ENCODE results near the gene GSTM5.

GSTM5 gene

DNA sequence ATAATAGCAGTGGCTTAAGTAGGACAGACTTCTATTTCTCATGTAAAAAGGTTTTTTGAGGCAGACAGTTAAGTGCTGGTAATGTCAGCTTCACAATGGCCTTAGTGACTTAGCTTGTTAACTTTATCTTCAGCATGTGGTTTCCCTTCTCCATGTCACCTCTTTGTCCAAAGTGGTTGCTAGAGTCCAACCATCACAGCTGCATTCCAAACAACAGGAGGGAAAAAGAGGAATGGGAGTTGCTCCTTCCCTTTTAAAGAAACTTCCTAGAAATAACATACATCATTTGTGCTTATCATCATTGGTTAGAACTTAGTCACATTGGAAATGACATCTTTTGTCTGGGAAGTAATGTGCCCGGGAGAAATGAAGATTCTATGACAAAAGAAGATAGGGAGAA is 9.9 kb downstream of the GSTM5 start:
- DNase-seq (ENCODE audit: insufficient read length, low spot score): no peak
- no peak for TF ChIP-seq SPI1 (IDR thresholded peaks at IDR 0.05; ENCODE audit: low read depth, low read length)
- TF ChIP-seq PAX5 (IDR thresholded peaks at IDR 0.05; ENCODE audit: insufficient read depth, low read length, severe bottlenecking): no peak
- no peak for TF ChIP-seq TAF1 (IDR thresholded peaks at IDR 0.05; ENCODE audit: low read depth, low read length)
- TF ChIP-seq POU2F2 (IDR thresholded peaks at IDR 0.05; ENCODE audit: low read depth, low read length): no peak
- TF ChIP-seq POLR2A (IDR thresholded peaks at IDR 0.05; ENCODE audit: low read depth, low read length): no peak
- no peak for FAIRE-seq

DNA sequence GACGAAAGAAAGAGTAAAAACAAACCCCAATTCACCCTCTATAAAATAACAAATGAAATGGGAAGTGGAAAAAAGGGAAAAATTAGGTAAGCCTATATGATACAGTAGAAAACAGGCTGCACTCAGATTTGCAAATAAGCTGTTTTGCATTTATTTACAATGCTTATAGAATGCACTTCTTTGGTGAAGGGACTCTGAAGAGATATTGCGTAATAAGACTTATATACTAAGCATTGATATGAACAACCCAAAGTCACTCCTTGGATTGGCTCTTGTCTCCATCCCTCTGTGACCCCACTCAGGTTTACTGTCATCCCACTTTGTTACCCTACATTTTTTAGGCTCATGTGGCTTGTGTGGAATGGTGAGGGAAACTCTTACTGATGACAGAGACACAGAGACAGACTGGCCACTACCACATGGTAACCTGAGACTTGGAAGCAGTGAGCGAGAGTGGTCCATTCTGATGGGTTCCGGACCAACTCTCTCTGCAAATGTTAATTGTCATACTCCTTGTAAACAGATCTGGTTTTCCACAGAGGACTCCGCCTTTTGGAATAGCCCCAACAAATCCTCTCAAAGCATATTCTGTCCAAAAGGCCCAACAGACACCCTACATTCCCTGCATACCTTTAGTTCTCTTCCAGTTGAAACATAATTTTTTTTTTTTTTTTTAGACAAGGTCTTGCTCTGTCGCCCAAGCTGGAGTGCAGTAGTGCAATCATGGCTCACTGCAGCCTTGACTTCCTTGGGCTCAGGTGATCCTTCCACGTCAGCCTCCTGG is 11.0 kb downstream of the GSTM5 start:
- no peak for FAIRE-seq
- DNase-seq (ENCODE audit: insufficient read length, low spot score): no peak
- TF ChIP-seq SPI1 (IDR thresholded peaks at IDR 0.05; ENCODE audit: low read depth, low read length): no peak
- no peak for TF ChIP-seq POU2F2 (IDR thresholded peaks at IDR 0.05; ENCODE audit: low read depth, low read length)
- TF ChIP-seq POLR2A (IDR thresholded peaks at IDR 0.05; ENCODE audit: low read depth, low read length): no peak
- TF ChIP-seq POLR2AphosphoS5 (IDR thresholded peaks at IDR 0.05; ENCODE audit: low read depth, low read length): no peak
- TF ChIP-seq TAF1 (IDR thresholded peaks at IDR 0.05; ENCODE audit: low read depth, low read length): no peak
- TF ChIP-seq PAX5 (IDR thresholded peaks at IDR 0.05; ENCODE audit: insufficient read depth, low read length, severe bottlenecking): no peak

DNA sequence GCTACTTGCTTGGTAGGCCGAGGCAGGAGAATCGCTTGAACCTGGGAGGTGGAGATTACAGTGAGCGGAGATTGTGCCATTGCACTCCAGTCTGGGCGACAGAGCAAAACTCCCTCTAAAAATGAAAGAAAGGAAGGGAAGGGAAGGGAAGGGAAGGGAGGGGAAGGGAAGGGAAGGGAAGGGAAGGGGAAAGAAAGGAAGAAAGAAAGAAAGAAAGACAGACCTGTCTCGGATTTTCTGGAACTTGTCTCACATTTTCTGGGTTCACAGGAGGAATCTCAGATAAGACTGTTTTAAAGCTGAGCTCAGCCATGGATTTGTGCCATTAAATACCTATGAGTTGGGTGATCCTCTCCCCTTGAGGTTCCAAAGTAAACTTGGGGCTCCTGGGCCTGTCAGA is 12.9 kb downstream of the GSTM5 start:
- DNase-seq (ENCODE audit: insufficient read length, low spot score): no peak
- no peak for FAIRE-seq
- no peak for TF ChIP-seq PAX5 (IDR thresholded peaks at IDR 0.05; ENCODE audit: insufficient read depth, low read length, severe bottlenecking)
- no peak for TF ChIP-seq POLR2AphosphoS5 (IDR thresholded peaks at IDR 0.05; ENCODE audit: low read depth, low read length)
- no peak for TF ChIP-seq TAF1 (IDR thresholded peaks at IDR 0.05; ENCODE audit: low read depth, low read length)
- TF ChIP-seq POU2F2 (IDR thresholded peaks at IDR 0.05; ENCODE audit: low read depth, low read length): no peak
- TF ChIP-seq SPI1 (IDR thresholded peaks at IDR 0.05; ENCODE audit: low read depth, low read length): no peak
- no peak for TF ChIP-seq POLR2A (IDR thresholded peaks at IDR 0.05; ENCODE audit: low read depth, low read length)

DNA sequence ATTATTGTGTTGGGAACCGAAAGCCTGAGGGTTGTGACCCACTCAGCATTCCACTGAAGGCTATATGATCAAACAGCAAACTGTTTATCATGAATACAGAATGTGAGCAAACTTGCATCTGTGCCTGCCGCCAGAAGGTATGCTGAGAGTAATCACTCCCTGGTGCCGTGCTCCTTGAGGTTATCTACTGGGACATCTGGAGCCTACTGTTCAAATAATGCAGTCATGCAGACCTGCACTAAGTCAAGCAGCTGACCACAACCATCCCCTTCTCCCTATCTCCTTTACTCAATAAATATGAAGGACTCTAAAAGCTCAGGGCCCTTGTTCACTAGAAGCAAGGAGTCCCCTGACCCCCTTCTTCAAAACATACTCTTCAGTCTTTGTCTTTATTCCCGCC is 13.5 kb downstream of the GSTM5 start:
- no peak for FAIRE-seq
- no peak for DNase-seq (ENCODE audit: insufficient read length, low spot score)
- no peak for TF ChIP-seq POLR2A (IDR thresholded peaks at IDR 0.05; ENCODE audit: low read depth, low read length)

DNA sequence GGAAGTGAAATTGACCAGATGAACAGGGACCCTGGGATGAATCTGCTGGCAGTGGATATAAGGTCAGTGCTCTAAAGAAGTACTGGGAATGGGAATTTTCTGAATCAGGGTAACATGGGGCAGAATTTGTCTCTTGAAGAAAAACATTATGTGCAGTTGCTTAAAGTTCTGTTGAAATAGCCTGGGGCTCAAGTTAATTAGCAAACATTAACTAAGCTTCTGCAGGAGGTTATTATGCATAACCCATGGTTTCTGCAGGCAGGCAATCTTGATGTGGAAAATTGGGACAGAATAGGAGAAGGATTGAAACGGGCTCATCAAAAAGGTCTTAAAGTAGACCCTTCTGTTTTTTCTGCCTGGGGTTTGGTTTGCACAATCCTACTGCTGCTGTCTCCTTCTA is 14.0 kb downstream of the GSTM5 start:
- TF ChIP-seq TAF1 (IDR thresholded peaks at IDR 0.05; ENCODE audit: low read depth, low read length): no peak
- TF ChIP-seq PAX5 (IDR thresholded peaks at IDR 0.05; ENCODE audit: insufficient read depth, low read length, severe bottlenecking): no peak
- TF ChIP-seq SPI1 (IDR thresholded peaks at IDR 0.05; ENCODE audit: low read depth, low read length): no peak
- TF ChIP-seq POU2F2 (IDR thresholded peaks at IDR 0.05; ENCODE audit: low read depth, low read length): no peak
- TF ChIP-seq POLR2A (IDR thresholded peaks at IDR 0.05; ENCODE audit: low read depth, low read length): no peak
- no peak for TF ChIP-seq POLR2AphosphoS5 (IDR thresholded peaks at IDR 0.05; ENCODE audit: low read depth, low read length)
- DNase-seq (ENCODE audit: insufficient read length, low spot score) (no peak), FAIRE-seq (no peak)

DNA sequence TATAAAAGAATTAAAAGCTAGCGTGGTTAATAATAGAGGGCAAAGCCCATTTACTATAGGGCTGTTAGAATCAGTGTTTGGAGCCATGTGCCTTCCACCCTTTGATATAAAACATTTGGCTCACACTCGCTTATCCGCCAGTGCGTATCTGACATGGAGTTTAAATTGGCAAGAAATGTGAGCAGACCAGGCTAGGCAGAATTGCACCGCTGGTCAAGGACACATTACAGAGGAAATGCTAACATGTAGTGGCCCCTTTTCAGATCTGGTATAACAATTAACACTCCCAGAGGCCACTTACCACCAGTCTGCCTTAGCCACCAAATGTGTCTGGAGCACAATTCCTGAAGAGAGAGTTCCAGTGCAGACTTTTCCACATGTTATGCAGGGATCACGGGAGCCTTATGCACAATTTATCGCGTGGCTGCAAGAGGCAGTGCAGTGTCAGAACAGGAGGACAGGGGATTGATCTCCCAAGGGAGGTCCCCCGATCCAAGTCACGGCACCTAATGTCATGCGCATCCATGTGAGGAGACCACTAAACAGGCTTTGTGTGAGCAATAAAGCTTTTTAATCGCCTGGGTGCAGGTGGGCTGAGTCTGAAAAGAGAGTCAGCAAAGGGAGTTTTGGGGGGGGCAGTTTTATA is 14.8 kb downstream of the GSTM5 start:
- DNase-seq (ENCODE audit: insufficient read length, low spot score): no peak
- FAIRE-seq: no peak

DNA sequence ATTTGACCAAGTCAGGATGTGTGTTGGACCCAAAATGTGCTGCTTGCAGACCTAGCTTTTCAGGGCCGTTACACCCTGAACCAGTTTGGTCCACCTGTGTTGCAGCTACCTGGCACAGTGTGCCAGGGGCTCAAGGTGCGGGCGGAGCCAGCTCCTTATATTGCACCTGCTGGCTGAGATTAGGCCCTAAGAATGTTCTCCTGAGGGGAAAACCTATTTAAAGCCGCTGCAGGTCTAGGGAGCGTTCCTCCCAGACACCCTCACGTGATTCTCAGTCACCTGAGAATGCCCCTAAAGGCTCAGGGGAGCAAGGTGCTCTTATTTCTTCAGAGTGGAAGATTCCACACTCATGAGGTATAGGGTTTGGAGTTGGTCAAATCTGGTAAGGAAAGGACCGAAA is 16.8 kb downstream of the GSTM5 start:
- DNase-seq (ENCODE audit: insufficient read length, low spot score): no peak
- no peak for FAIRE-seq
- TF ChIP-seq POU2F2 (IDR thresholded peaks at IDR 0.05; ENCODE audit: low read depth, low read length) (no peak), SPI1 (IDR thresholded peaks at IDR 0.05; ENCODE audit: low read depth, low read length) (no peak), PAX5 (IDR thresholded peaks at IDR 0.05; ENCODE audit: insufficient read depth, low read length, severe bottlenecking) (no peak), POLR2A (IDR thresholded peaks at IDR 0.05; ENCODE audit: low read depth, low read length) (no peak), POLR2AphosphoS5 (IDR thresholded peaks at IDR 0.05; ENCODE audit: low read depth, low read length) (no peak), TAF1 (IDR thresholded peaks at IDR 0.05; ENCODE audit: low read depth, low read length) (no peak)

More for the DNA sequence above, 14.8 kb downstream of the GSTM5 start:
- TF ChIP-seq TAF1 (IDR thresholded peaks at IDR 0.05; ENCODE audit: low read depth, low read length): no peak
- TF ChIP-seq SPI1 (IDR thresholded peaks at IDR 0.05; ENCODE audit: low read depth, low read length): no peak
- no peak for TF ChIP-seq POU2F2 (IDR thresholded peaks at IDR 0.05; ENCODE audit: low read depth, low read length)
- TF ChIP-seq PAX5 (IDR thresholded peaks at IDR 0.05; ENCODE audit: insufficient read depth, low read length, severe bottlenecking): no peak
- TF ChIP-seq POLR2A (IDR thresholded peaks at IDR 0.05; ENCODE audit: low read depth, low read length): no peak
- TF ChIP-seq POLR2AphosphoS5 (IDR thresholded peaks at IDR 0.05; ENCODE audit: low read depth, low read length): no peak

DNA sequence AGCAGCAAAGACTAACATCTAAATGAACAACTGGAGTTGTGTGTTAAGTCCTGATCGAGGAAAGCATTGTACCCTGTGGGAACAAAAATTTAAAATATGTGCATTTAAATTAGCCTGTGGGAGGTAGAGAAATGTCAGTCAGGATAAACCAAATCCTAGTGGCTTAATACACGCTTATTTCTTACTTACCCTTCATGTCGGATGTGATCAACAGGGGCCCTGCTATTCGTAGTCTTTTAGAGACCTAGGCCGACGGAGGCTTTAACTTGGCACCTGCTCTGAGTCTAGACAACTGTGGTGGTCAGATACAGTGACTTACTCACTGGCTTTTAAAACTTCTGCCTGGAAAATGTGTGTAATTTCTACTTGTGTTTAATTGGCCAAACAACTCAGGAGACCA is 18.6 kb downstream of the GSTM5 start:
- TF ChIP-seq TAF1 (IDR thresholded peaks at IDR 0.05; ENCODE audit: low read depth, low read length): no peak
- DNase-seq (ENCODE audit: insufficient read length, low spot score): no peak
- FAIRE-seq: no peak

DNA sequence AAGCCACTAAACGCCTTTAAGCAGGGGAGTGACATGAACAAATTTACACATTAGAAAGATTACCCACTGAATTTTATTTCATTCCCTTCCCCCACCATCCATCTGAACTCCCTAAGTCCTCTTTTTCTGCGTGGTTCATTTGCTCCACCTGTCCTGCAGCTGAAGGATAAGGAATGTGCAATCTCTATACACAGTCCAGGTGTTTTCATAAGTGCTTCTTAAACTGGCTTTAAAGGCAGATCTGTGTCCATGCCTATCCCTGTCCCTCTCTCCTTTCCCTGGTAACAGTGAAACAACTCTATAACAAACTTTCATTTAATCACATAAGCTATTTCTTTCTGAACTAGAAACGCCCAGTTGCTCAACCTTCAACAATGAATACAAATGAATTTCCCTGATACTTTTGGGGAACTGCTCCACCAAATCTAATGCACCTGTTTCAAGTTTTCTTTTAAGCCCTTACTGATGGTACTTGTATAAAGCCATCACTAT is 20.4 kb downstream of the GSTM5 start:
- no peak for DNase-seq (ENCODE audit: insufficient read length, low spot score)
- no peak for FAIRE-seq
- TF ChIP-seq SPI1 (IDR thresholded peaks at IDR 0.05; ENCODE audit: low read depth, low read length): no peak
- TF ChIP-seq POLR2A (IDR thresholded peaks at IDR 0.05; ENCODE audit: low read depth, low read length): no peak
- TF ChIP-seq POU2F2 (IDR thresholded peaks at IDR 0.05; ENCODE audit: low read depth, low read length): no peak
- TF ChIP-seq POLR2AphosphoS5 (IDR thresholded peaks at IDR 0.05; ENCODE audit: low read depth, low read length): no peak
- no peak for TF ChIP-seq TAF1 (IDR thresholded peaks at IDR 0.05; ENCODE audit: low read depth, low read length)
- no peak for TF ChIP-seq PAX5 (IDR thresholded peaks at IDR 0.05; ENCODE audit: insufficient read depth, low read length, severe bottlenecking)

Measured in GM12891 (cell line).